GM23248 (cell line): ENCODE results near the gene FTO. TPM values are rescaled to one million over a fixed set of nuclear protein-coding genes. Genes with fewer than 3 reads are reported as not detected.

Experiments
- DNase-seq: peaks from one replicate; pipeline ENCODE4 v3.0.0-alpha.2; 2015
- H2AFZ ChIP-seq: fragments of 200-600 bp; sonication (generic); 2 replicates; pipeline ENCODE4 v1.6.1; 2016; ENCODE audit warnings: antibody characterized with exemption
- H3F3A ChIP-seq: fragments of 200-600 bp; sonication (generic); 2 replicates; pipeline ENCODE4 v1.6.1; 2016; ENCODE audit warnings: mild to moderate bottlenecking, antibody characterized with exemption, mixed run types; ENCODE audit not compliant: insufficient read depth
- H3K27ac ChIP-seq: fragments of 200-600 bp; sonication (generic); 2 replicates; pipeline ENCODE4 v1.5.1; 2016; ENCODE audit warnings: mild to moderate bottlenecking
- H3K27me3 ChIP-seq: fragments of 200-600 bp; sonication (generic); replicated peaks from 2 replicates; pipeline ENCODE4 v1.6.1; 2016; ENCODE audit warnings: mild to moderate bottlenecking; ENCODE audit not compliant: insufficient read depth
- H3K36me3 ChIP-seq: fragments of 200-600 bp; sonication (generic); 2 replicates; pipeline ENCODE4 v1.6.1; 2016; ENCODE audit warnings: low read depth, mild to moderate bottlenecking
- H3K4me1 ChIP-seq: fragments of 200-600 bp; sonication (generic); 2 replicates; pipeline ENCODE4 v1.6.1; 2016; ENCODE audit warnings: mild to moderate bottlenecking; ENCODE audit not compliant: insufficient read depth
- H3K4me2 ChIP-seq: fragments of 200-600 bp; sonication (generic); one replicate; pipeline ENCODE4 v1.6.1; 2016; ENCODE audit warnings: mild to moderate bottlenecking; ENCODE audit not compliant: unreplicated experiment
- H3K4me3 ChIP-seq: fragments of 200-600 bp; sonication (generic); 2 replicates; pipeline ENCODE4 v1.5.1; 2016; ENCODE audit warnings: mild to moderate bottlenecking
- H3K79me2 ChIP-seq: fragments of 200-600 bp; sonication (generic); 2 replicates; pipeline ENCODE4 v1.6.1; 2016; ENCODE audit warnings: mild to moderate bottlenecking; ENCODE audit not compliant: insufficient read depth
- H3K9ac ChIP-seq: fragments of 200-600 bp; sonication (generic); 2 replicates; pipeline ENCODE4 v1.6.1; 2016; ENCODE audit warnings: mild to moderate bottlenecking
- H3K9me2 ChIP-seq: fragments of 200-600 bp; sonication (generic); 2 replicates; pipeline ENCODE4 v1.6.1; 2016; ENCODE audit warnings: mixed run types, mild to moderate bottlenecking, moderate library complexity; ENCODE audit not compliant: insufficient read depth
- H3K9me3 ChIP-seq: fragments of 200-600 bp; sonication (generic); one replicate; pipeline ENCODE4 v1.6.1; 2017; ENCODE audit warnings: low read depth
- H4K20me1 ChIP-seq: fragments of 200-600 bp; sonication (generic); 2 replicates; pipeline ENCODE4 v1.6.0; 2016; ENCODE audit not compliant: insufficient read depth
- EZH2 ChIP-seq: fragments of 200-600 bp; sonication (generic); IDR thresholded peaks from 2 replicates; pipeline ENCODE4 v1.6.1; 2018; ENCODE audit warnings: antibody characterized with exemption, mild to moderate bottlenecking; ENCODE audit not compliant: insufficient read depth, poor library complexity, severe bottlenecking
- EZH2phosphoT487 ChIP-seq: fragments of 200-600 bp; sonication (generic); IDR thresholded peaks from 2 replicates; pipeline ENCODE4 v1.6.1; 2018; ENCODE audit warnings: antibody characterized with exemption, moderate library complexity, mild to moderate bottlenecking, low read depth; ENCODE audit not compliant: insufficient read depth
- WGBS, 2 experiments: methylation state at CpG; one replicate each; pipeline ENCODE4 v1.1.6; 2015 to 2017; ENCODE audit warnings: low lambda C conversion rate in 2 of 2, low coverage in 1 of 2; ENCODE audit errors: missing lambda C conversion rate in 2 of 2; 5-methylcytosine and 5-hydroxymethylcytosine counted together
- in situ Hi-C: fragments of 300-500 bp; cut with MboI; formaldehyde crosslinking; loops from 2 replicates; pipeline ENCODE4 v1.15.0; 2020
- polyA plus RNA-seq: library from polyadenylated mRNA; unstranded; fragments of >200 nt; fragmentation: Nextera tagmentation; extraction: Ambion mirVana; gene quantifications from 2 replicates; pipeline ENCODE4 v1.2.1, GENCODE V29; 2016
- total RNA-seq: library from RNA; depleted of rRNA; stranded (reverse); fragments of >200 nt; shearing (Covaris generic); gene quantifications from 2 replicates; pipeline ENCODE4 v1.2.3, GENCODE V29; 2014

FTO gene
- total and polyA plus RNA-seq, 2 experiments from 2014 or later, result 85.3 to 99.2 TPM

DNA sequence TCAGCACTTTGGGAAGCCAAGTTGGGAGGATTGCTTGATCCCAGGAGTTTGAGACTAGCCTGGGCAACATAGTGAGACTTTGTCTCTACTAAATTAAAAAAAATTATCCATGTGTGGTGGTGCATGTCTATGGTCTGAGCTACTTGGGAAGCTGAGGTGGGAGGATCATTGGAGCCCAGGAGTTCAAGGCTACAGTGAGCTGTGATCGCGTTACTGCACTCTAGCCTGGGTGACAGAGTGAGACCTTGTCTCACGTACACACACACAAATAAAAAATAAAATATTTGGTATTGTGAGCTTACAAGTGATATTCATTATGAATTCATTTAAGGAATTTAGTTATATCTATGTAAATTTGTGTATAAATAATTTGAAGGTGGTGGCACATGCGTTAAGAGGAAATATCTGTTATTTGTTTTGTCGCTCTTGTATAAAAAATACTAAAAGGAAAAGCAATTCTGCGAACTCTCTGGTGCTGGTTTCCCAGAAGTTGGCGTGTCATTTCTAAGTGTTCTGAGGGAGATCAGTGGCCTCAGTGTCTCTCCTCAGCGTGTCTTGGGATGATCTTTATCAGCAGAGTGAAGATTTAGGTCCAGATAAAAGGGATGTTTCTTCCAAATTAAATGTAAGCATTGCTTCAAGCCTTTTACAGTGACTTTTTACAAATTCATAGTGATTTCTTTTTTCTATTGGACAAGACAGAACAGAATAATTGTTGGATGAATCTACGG is 187.6 kb downstream of the FTO start:
- H3K4me1 ChIP-seq, result peaks cover 42% of the 10 kb centered on the region
- H3K9ac ChIP-seq, result 0 out of 2 replicates have a peak overlapping the region, but pooled peaks have one; percentile 14
- no peaks in the 10 kb centered on the region for H3K9me3 ChIP-seq
- H2AFZ ChIP-seq, result no peak overlapping the region
- H3K27ac ChIP-seq, result 0 out of 2 replicates have a peak overlapping the region, but pooled peaks have one; percentile 19
- peaks cover 32% of the 10 kb centered on the region for H3F3A ChIP-seq
- H3K36me3 ChIP-seq, result no peaks in the 10 kb centered on the region; the same call in none of the 2 replicates
- no peak overlapping the region for H3K4me3 ChIP-seq
- DNase-seq, result no peak
- no peaks in the 10 kb centered on the region for H3K79me2 ChIP-seq
- H3K4me2 ChIP-seq, result peak overlapping the region; percentile 24
- 71% methylated on average over 9 of the region's 9 CpGs for WGBS, 2 experiments
- no peak for TF ChIP-seq EZH2
- TF ChIP-seq EZH2phosphoT487, result no peak
- in situ Hi-C loops, result loop anchor here (10.0 kb wide), 1 partner anchor 1043 kb away; the partner anchor contains the start of gene IRX5
- H3K27me3 ChIP-seq, result no peaks in the 10 kb centered on the region
- H3K9me2 ChIP-seq, result no peaks in the 10 kb centered on the region
- H4K20me1 ChIP-seq, result no peaks in the 10 kb centered on the region

DNA sequence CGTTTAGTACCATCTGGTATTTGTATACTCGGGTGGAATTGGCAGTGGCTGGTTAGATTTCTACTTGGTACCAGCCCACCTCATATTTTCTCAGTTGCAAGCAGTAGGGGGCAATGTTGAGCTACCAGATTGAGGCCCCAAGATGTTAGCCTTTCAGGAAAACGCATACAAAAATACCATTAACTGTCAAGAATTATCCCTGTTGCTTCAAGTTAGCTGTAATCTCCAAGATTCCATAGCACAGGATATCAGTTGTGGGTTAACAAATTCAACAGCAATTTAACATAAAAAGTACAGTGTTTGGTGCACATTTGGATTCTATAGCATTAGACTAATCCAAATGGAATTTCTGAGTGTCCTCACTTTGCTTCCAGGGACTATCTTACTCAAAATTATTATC is 188.2 kb downstream of the FTO start:
- Histone ChIP-seq H3K4me2 (peak overlapping the region; percentile 24), H4K20me1 (no peaks in the 10 kb centered on the region), H3K27ac (no peak overlapping the region), H3K79me2 (no peaks in the 10 kb centered on the region), H2AFZ (no peak overlapping the region), H3K9me2 (no peaks in the 10 kb centered on the region), H3K9me3 (no peaks in the 10 kb centered on the region), H3K27me3 (no peaks in the 10 kb centered on the region), H3K9ac (0 out of 2 replicates have a peak overlapping the region, but pooled peaks have one; percentile 14), H3F3A (peaks cover 32% of the 10 kb centered on the region), H3K4me1 (peaks cover 42% of the 10 kb centered on the region), H3K4me3 (no peak overlapping the region), H3K36me3 (no peaks in the 10 kb centered on the region; the same call in 1 of the 2 replicates)
- in situ Hi-C loops, result loop anchor here (10.0 kb wide), 1 partner anchor 1043 kb away; the partner anchor contains the start of gene IRX5
- TF ChIP-seq EZH2phosphoT487, result no peak
- no peak for TF ChIP-seq EZH2
- DNase-seq, result peak; percentile 70
- WGBS, 2 experiments, result 0 to 3% methylated on average over 3 of the region's 3 CpGs

DNA sequence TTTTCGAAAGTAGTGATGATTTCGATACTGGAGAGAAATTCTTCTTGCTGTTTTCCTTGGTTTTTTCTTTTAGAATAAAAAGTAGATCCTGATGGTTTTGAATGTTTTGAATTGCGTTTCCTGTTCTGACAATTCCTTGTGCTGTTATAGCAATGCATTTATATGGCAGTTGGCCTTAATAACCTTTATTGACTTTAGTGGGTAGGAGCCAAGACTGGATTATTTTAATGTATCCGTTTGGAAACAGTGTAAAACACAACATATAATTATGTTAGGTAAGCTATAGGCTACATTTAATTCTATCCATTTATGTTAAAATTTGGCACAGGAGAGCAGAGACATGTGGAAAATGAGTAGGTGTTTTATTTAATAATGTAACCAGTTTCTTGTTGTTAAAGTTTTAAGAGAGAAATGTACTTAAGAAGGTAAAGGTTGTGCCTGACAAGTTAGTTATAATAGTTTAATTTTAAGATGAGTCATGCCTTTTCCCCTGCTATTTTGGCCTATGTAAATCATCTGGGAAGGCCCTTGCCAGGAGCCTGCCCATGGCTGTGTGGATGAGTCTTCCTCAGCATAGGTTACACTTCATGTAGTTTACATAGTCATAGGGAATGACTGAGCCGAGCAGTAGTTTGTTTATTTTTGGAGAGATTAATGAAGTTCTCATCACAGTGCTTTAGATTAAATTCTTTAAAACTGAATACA is 189.9 kb downstream of the FTO start:
- TF ChIP-seq EZH2 (no peak), EZH2phosphoT487 (no peak)
- H2AFZ ChIP-seq, result no peak overlapping the region
- H3K4me3 ChIP-seq, result no peak overlapping the region
- H4K20me1 ChIP-seq, result no peaks in the 10 kb centered on the region
- peaks cover 32% of the 10 kb centered on the region for H3F3A ChIP-seq
- peak overlapping the region; percentile 19 for H3K4me2 ChIP-seq
- no peaks in the 10 kb centered on the region; the same call in 1 of the 2 replicates for H3K36me3 ChIP-seq
- in situ Hi-C loops, result loop anchor here (10.0 kb wide), 1 partner anchor 1041 kb away; the partner anchor contains the start of gene IRX5
- H3K27ac ChIP-seq, result peak overlapping the region; percentile 35
- no peaks in the 10 kb centered on the region for H3K9me3 ChIP-seq
- WGBS, 2 experiments, result 65 to 66% methylated on average over 5 of the region's 5 CpGs
- H3K9me2 ChIP-seq, result no peaks in the 10 kb centered on the region
- no peak overlapping the region for H3K9ac ChIP-seq
- peaks cover 45% of the 10 kb centered on the region for H3K4me1 ChIP-seq
- H3K79me2 ChIP-seq, result no peaks in the 10 kb centered on the region
- peak; percentile 89 for DNase-seq
- no peaks in the 10 kb centered on the region for H3K27me3 ChIP-seq

DNA sequence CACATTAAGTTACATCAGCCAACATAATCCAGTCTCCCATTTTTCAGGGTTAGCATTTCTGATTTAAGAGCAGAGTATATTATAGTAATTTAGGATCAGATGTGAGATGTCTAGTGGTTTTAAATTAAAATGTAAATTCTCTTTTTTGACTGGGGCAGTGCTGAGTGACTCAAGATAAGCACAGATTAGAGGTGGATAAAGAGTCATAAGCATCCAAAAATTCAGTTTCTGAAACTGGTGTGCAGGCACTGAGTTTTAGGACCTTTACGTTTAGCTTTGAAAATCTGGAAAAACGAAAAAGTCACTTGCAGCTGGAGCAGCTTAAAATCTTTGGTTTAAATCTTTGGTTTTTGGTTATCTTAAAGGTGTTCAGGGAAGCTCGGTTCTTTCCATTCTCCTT is 190.7 kb downstream of the FTO start:
- H3K27ac ChIP-seq, result peak overlapping the region; percentile 35
- in situ Hi-C loops, result loop anchor here (10.0 kb wide), 1 partner anchor 1040 kb away; the partner anchor contains the start of gene IRX5
- H4K20me1 ChIP-seq, result no peaks in the 10 kb centered on the region
- no peak for DNase-seq
- TF ChIP-seq EZH2phosphoT487, result no peak
- no peak for TF ChIP-seq EZH2
- no peak overlapping the region for H2AFZ ChIP-seq
- H3K9ac ChIP-seq, result no peak overlapping the region
- peaks cover 51% of the 10 kb centered on the region for H3K4me1 ChIP-seq
- peak overlapping the region; percentile 19 for H3K4me2 ChIP-seq
- H3K9me2 ChIP-seq, result no peaks in the 10 kb centered on the region
- H3K9me3 ChIP-seq, result no peaks in the 10 kb centered on the region
- H3F3A ChIP-seq, result peaks cover 32% of the 10 kb centered on the region
- H3K36me3 ChIP-seq, result no peaks in the 10 kb centered on the region
- H3K79me2 ChIP-seq, result no peaks in the 10 kb centered on the region
- no peaks in the 10 kb centered on the region for H3K27me3 ChIP-seq
- 94 to 95% methylated on average over 3 of the region's 3 CpGs for whole genome bisulfite sequencing, 2 experiments
- H3K4me3 ChIP-seq, result no peak overlapping the region
